NCI-H526 treated with DMSO at 0.1 percent for 48 hours (cell line): ENCODE results near the gene TNK1.

Experiments used
- DNase-seq: peaks from one replicate; lab custom pipeline; 2025; lab: John Stamatoyannopoulos, UW

Gene TNK1

GRCh38 chr17:7411427-7411750 lies 30.5 kb downstream of the TNK1 start:
- no peak for DNase-seq

GRCh38 chr17:7413346-7413985 lies 32.6 kb downstream of the TNK1 start:
- no peak for DNase-seq

- no peak for DNase-seq
Measured at GRCh38 chr17:7414837-7415236, 33.9 kb downstream of the TNK1 start.

GRCh38 chr17:7415784-7416183 lies 34.9 kb downstream of the TNK1 start:
- no peak for DNase-seq

GRCh38 chr17:7416323-7416722 lies 35.4 kb downstream of the TNK1 start:
- no peak for DNase-seq

GRCh38 chr17:7417056-7417655 lies 36.3 kb downstream of the TNK1 start:
- no peak for DNase-seq

GRCh38 chr17:7418472-7419152 lies 37.7 kb downstream of the TNK1 start:
- no peak for DNase-seq

GRCh38 chr17:7419819-7420610 lies 39.1 kb downstream of the TNK1 start, which contains the start of gene SPEM1:
Gene SPEM1, plus strand, starts transcription at chr17:7420324. Its CDS starts 61 bp downstream, at chr17:7420385.
- DNase-seq = no peak

GRCh38 chr17:7421186-7421585 lies 40.3 kb downstream of the TNK1 start:
- no peak for DNase-seq

GRCh38 chr17:7423679-7424078 lies 42.8 kb downstream of the TNK1 start:
- no peak for DNase-seq

- DNase-seq = no peak
Measured at GRCh38 chr17:7425316-7425715, 44.4 kb downstream of the TNK1 start, which contains the start of gene SPEM2. Gene SPEM2, plus strand, starts transcription at chr17:7425616. Its CDS starts 73 bp downstream, at chr17:7425689.

GRCh38 chr17:7425756-7426155 lies 44.9 kb downstream of the TNK1 start:
- no peak for DNase-seq

- DNase-seq = no peak
Measured at GRCh38 chr17:7426203-7426863, 45.4 kb downstream of the TNK1 start.

- DNase-seq = no peak
Measured at GRCh38 chr17:7426896-7427489, 46.1 kb downstream of the TNK1 start.

GRCh38 chr17:7427549-7427948 lies 46.7 kb downstream of the TNK1 start:
- DNase-seq = no peak

GRCh38 chr17:7428557-7428956 lies 47.7 kb downstream of the TNK1 start, which contains the start of gene SPEM3:
Gene SPEM3, plus strand, starts transcription at chr17:7428857. Its CDS starts 46 bp downstream, at chr17:7428903.
- DNase-seq = no peak

GRCh38 chr17:7429722-7430121 lies 48.8 kb downstream of the TNK1 start:
- DNase-seq = no peak

- no peak for DNase-seq
Measured at GRCh38 chr17:7431231-7431630, 50.3 kb downstream of the TNK1 start.

- DNase-seq = no peak
Measured at GRCh38 chr17:7432296-7432695, 51.4 kb downstream of the TNK1 start.

GRCh38 chr17:7435676-7436555 lies 55.0 kb downstream of the TNK1 start:
- no peak for DNase-seq
